IPS-18a (cell line): Measurements from ENCODE around the gene LRPPRC.

ENCODE experiments used
- H3K27ac ChIP-seq: one replicate; pipeline ENCODE4 v1.5.1; 2013; ENCODE audit warnings: low read length
- H3K27me3 ChIP-seq: one replicate; pipeline ENCODE4 v1.6.1; 2013; ENCODE audit warnings: mild to moderate bottlenecking, low read length; ENCODE audit not compliant: control insufficient read depth, insufficient read depth
- H3K36me3 ChIP-seq: one replicate; pipeline ENCODE4 v1.6.1; 2013; ENCODE audit warnings: low read depth, low read length; ENCODE audit not compliant: control insufficient read depth
- H3K4me1 ChIP-seq: one replicate; pipeline ENCODE4 v1.6.1; 2013; ENCODE audit warnings: low read depth, low read length; ENCODE audit not compliant: control insufficient read depth
- H3K4me3 ChIP-seq: one replicate; pipeline ENCODE4 v1.5.1; 2013; ENCODE audit warnings: low read length
- H3K9ac ChIP-seq: one replicate; pipeline ENCODE4 v1.6.1; 2013; ENCODE audit warnings: mild to moderate bottlenecking, low read length, moderate library complexity
- H3K9me3 ChIP-seq: one replicate; pipeline ENCODE4 v1.6.1; 2013; ENCODE audit warnings: low read depth, low read length; ENCODE audit not compliant: control insufficient read depth

LRPPRC gene

DNA sequence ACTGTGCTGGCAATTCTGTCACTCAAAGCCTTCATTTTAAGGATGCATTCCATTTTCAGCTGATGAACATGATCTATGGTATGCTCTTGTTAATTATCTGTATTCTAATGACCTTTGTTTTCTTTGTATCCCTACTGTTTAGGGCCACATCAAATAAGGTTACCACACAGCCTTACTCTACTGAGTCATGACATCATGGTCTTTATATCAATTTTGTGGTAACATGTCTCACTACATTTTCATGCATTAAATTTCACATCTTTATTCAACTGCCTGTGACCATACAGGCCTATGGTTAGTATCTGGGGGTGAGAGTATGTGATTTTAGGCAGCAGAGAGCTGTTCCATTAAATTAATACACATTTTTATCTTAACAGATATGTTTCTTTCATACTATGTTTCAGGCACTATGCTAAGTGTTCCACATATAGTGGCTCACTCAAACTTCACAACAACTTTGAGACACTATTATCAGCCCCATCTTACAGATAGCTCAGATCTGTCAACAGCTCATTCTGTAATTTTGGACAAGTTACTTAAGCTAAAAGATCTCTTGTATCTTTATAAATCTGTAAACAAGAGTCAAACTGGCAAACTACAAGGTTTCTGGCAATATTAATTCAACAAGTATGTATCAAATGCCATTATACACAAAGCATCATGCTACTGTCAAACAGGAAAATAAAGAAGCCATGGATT is 18.0 kb downstream of the LRPPRC start:
- Histone ChIP-seq H3K27me3 (no peaks in the 10 kb centered on the region), H3K4me1 (no peaks in the 10 kb centered on the region), H3K36me3 (peaks cover 96% of the 10 kb centered on the region), H3K9me3 (no peaks in the 10 kb centered on the region), H3K4me3 (no peak overlapping the region), H3K27ac (no peak overlapping the region), H3K9ac (no peak overlapping the region)

- no peak overlapping the region for H3K4me3 ChIP-seq
Observed at GRCh38 chr2:43960921-43961320, 34.9 kb downstream of the LRPPRC start.

GRCh38 chr2:43958397-43959275 is 37.2 kb downstream of the LRPPRC start:
- H3K27me3 ChIP-seq = no peaks in the 10 kb centered on the region
- no peaks in the 10 kb centered on the region for H3K9me3 ChIP-seq
- no peak overlapping the region for H3K27ac ChIP-seq
- H3K36me3 ChIP-seq = peaks cover 97% of the 10 kb centered on the region
- H3K4me1 ChIP-seq = no peaks in the 10 kb centered on the region
- no peak overlapping the region for H3K4me3 ChIP-seq
- no peak overlapping the region for H3K9ac ChIP-seq

More at GRCh38 chr2:43960921-43961320, 34.9 kb downstream of the LRPPRC start:
- Histone ChIP-seq H3K9ac (no peak overlapping the region), H3K27ac (no peak overlapping the region), H3K9me3 (no peaks in the 10 kb centered on the region), H3K36me3 (peaks cover 93% of the 10 kb centered on the region), H3K4me1 (no peaks in the 10 kb centered on the region), H3K27me3 (no peaks in the 10 kb centered on the region)

DNA sequence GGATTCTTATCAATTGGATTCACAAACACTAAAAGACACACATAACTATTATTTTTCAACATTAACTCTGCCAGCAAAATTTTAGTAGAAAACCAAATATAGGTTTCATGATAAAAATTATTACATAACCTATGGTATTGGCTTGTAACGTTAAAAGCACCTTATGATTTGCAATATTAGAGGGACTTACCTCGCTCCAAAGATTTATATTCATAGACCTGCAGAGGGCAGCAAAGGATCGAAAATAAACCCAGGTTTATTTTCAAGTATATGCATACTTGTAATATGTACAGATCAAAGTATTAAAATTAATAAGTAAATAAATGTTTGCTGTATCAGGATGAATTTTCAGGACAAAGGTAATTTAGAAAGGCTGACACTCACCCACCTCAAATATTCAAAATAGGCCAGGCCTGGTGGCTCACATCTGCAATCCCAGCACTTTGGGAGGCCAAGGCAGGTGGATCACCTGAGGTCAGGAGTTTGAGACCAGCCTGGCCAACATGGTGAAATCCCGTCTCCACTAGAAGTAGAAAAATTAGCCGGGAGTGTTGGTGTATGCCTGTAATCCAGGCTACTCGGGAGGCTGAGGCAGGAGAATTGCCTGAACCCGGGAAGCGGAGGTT is 45.3 kb downstream of the LRPPRC start:
- no peaks in the 10 kb centered on the region for H3K9me3 ChIP-seq
- H3K36me3 ChIP-seq = peaks cover 90% of the 10 kb centered on the region
- H3K9ac ChIP-seq = no peak overlapping the region
- H3K27ac ChIP-seq = no peak overlapping the region
- H3K27me3 ChIP-seq = no peaks in the 10 kb centered on the region
- peaks cover 11% of the 10 kb centered on the region for H3K4me1 ChIP-seq
- no peak overlapping the region for H3K4me3 ChIP-seq

DNA sequence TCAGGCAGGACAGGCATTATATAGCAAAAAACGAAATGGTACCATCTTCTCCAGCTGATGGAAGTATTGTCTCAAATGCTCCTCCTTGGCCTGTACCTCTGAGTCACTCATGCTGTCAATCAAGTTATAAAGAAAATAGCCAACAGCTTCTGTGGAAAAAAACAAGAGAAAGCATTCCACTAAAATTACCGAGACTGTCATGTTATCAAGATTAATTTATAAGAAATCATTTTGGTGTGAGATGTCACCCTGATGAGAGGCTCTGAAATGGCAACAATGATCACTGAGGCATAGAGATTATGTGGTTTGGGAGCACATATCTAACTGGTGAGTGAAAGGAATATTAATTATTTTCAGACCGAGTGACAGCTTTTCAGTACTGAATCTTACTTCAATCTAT is 47.4 kb downstream of the LRPPRC start:
- Histone ChIP-seq H3K4me1 (peaks cover 27% of the 10 kb centered on the region), H3K27me3 (no peaks in the 10 kb centered on the region), H3K9ac (no peak overlapping the region), H3K9me3 (no peaks in the 10 kb centered on the region), H3K4me3 (no peak overlapping the region), H3K27ac (no peak overlapping the region), H3K36me3 (peaks cover 89% of the 10 kb centered on the region)

- H3K27ac ChIP-seq = no peak overlapping the region
- no peaks in the 10 kb centered on the region for H3K27me3 ChIP-seq
- H3K4me3 ChIP-seq = no peak overlapping the region
- H3K9ac ChIP-seq = no peak overlapping the region
- H3K36me3 ChIP-seq = peaks cover 89% of the 10 kb centered on the region
- peaks cover 32% of the 10 kb centered on the region for H3K4me1 ChIP-seq
- H3K9me3 ChIP-seq = no peaks in the 10 kb centered on the region
Observed at GRCh38 chr2:43946685-43947084, 49.1 kb downstream of the LRPPRC start.

DNA sequence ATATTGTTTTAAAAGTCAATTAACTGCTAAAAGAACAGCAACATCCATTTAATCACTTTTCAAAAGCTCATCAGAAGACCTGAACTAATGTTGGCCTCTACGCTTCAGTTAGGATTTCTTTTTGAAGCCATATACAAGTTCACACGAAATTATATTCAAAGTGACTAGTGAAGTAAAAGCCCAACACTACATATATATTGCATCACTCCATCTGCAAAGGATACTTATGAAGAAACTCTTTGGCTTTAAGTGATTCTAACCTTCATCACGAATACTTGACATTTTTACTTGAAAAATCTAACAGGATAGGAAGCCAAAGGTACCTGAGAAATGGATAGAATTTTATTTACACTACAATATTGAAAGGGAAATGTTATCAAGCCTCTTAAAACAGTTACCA is 50.4 kb downstream of the LRPPRC start:
- H3K36me3 ChIP-seq = peaks cover 91% of the 10 kb centered on the region
- H3K4me1 ChIP-seq = peaks cover 32% of the 10 kb centered on the region
- no peaks in the 10 kb centered on the region for H3K27me3 ChIP-seq
- H3K9ac ChIP-seq = peak overlapping the region; percentile 44
- H3K27ac ChIP-seq = peak overlapping the region; percentile 86
- H3K9me3 ChIP-seq = no peaks in the 10 kb centered on the region
- H3K4me3 ChIP-seq = no peak overlapping the region

DNA sequence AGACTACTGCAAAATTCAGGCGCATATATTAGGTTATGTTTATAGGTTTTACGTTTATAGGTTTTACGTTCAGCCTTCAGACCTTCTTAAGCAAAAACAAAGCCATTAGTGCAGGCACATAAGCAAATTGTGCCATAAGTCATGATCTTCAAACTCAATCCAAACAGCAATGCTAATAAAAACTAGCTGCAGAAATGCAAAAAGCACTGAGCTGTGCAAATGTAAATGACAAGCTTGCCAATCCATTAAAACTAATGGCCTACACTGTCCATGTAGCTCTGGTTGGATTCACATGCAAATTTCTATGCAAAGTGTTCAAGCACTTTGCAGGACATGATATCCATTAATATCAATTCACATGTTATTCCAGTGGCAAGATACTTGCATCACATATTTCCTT is 50.9 kb downstream of the LRPPRC start:
- Histone ChIP-seq H3K9me3 (no peaks in the 10 kb centered on the region), H3K4me3 (no peak overlapping the region), H3K27ac (peak overlapping the region; percentile 86), H3K9ac (peak overlapping the region; percentile 44), H3K4me1 (peaks cover 32% of the 10 kb centered on the region), H3K27me3 (no peaks in the 10 kb centered on the region), H3K36me3 (peaks cover 91% of the 10 kb centered on the region)

DNA sequence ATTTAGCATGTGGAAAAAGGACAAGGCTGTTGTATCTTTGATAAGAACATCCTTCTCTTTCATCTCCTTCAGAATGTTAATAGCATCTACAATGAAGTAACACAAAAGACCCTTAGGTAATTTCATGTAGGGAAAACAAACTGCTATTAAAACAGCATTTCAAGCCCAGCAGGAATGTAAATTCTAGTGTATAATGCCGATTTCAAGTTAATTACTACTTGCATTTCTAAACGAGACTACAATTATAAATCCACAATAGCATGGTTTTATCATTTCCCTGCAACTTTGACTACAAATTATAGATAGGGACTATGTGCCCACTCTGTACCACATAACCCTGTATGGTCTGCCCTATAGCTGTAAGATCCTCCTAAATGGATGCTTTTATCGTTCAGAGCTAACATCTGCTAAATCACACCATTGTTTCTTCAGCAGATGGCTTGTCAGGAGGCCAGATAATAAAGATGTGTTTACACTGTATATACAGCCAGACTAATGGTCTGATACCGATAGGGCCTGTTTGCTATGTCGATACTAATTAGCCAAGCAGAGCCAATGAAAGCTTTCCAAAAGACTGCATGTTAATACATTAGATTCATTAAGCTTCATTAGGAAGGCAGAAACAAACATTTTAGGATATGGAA is 51.9 kb downstream of the LRPPRC start:
- H3K4me3 ChIP-seq = no peak overlapping the region
- no peaks in the 10 kb centered on the region for H3K9me3 ChIP-seq
- H3K27me3 ChIP-seq = no peaks in the 10 kb centered on the region
- H3K27ac ChIP-seq = no peak overlapping the region
- no peak overlapping the region for H3K9ac ChIP-seq
- peaks cover 90% of the 10 kb centered on the region for H3K36me3 ChIP-seq
- peaks cover 32% of the 10 kb centered on the region for H3K4me1 ChIP-seq

- H3K27me3 ChIP-seq = no peaks in the 10 kb centered on the region
- peaks cover 88% of the 10 kb centered on the region for H3K36me3 ChIP-seq
Observed at GRCh38 chr2:43943323-43943722, 52.5 kb downstream of the LRPPRC start.

GRCh38 chr2:43942881-43943280 is 52.9 kb downstream of the LRPPRC start:
- peaks cover 86% of the 10 kb centered on the region for H3K36me3 ChIP-seq
- H3K9me3 ChIP-seq = no peaks in the 10 kb centered on the region

More at GRCh38 chr2:43943323-43943722, 52.5 kb downstream of the LRPPRC start:
- Histone ChIP-seq H3K9me3 (no peaks in the 10 kb centered on the region), H3K9ac (no peak overlapping the region), H3K4me3 (no peak overlapping the region), H3K27ac (no peak overlapping the region), H3K4me1 (peaks cover 32% of the 10 kb centered on the region)

More at GRCh38 chr2:43942881-43943280, 52.9 kb downstream of the LRPPRC start:
- Histone ChIP-seq H3K9ac (no peak overlapping the region), H3K4me1 (peaks cover 33% of the 10 kb centered on the region), H3K4me3 (no peak overlapping the region), H3K27me3 (no peaks in the 10 kb centered on the region), H3K27ac (no peak overlapping the region)
